ENCODE results near the gene PTBP3.

PTBP3 gene

DNA sequence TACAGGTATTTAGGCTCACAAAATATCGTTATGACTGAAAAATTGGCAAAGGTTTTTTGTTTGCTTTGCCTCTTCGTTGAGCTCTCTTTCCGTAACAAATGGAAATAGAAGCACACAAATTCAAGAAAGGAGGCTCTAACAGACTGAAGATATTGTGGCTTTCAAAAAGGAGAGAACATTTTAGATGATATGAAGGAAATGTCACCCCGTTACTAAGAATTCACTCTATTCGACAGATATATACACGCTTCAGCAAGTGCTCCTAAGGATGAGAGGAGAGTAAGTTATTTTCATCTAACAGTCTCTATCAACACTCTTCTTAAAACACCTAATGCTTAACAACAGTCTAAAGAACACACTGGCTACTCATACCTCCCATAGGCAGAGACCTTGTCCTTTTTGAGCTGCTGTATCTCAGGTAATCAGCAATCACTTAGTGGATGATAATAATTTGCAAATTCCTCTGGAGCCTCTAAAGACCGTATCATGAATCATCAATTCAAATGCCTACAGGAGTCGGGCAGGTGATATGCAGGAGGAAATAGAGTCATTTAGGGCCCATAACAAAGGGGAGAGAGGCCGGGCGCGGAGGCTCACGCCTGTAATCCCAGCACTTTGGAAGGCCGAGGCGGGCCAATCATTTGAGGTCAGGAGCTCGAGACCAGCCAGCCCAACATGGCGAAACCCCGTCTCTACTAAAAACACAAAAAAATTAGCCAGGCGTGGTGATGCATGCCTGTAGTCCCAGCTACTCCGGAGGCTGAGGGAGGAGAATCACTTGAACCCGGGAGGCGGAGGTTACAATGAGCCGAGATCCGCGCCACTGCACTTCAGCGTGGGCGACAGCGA, 45.1 kb upstream of the PTBP3 start:
- Histone ChIP-seq H4K20me1 (ENCODE audit: insufficient read depth, low read length) (no peaks in the 10 kb centered on the region), H3F3A (ENCODE audit: insufficient read depth, low read length) (peaks cover 6% of the 10 kb centered on the region), H3K4me3 (ENCODE audit: low read length) (peak overlapping the region; percentile 99), H3K79me2 (ENCODE audit: low read length) (peaks cover 38% of the 10 kb centered on the region), H3K4me1 (ENCODE audit: low read length) (peaks cover 16% of the 10 kb centered on the region), H2AFZ (ENCODE audit: low read length) (peak overlapping the region; percentile 98), H3K27me3 (replicated peaks; ENCODE audit: insufficient read depth, low read length) (no peaks in the 10 kb centered on the region), H3K27ac (ENCODE audit: low read length) (peak overlapping the region; percentile 95; the same call in 1 of the 2 replicates), H3K4me2 (ENCODE audit: low read depth, low read length) (peak overlapping the region; percentile 75), H3K9me2 (replicated peaks; ENCODE audit: insufficient read depth, low read length) (no peaks in the 10 kb centered on the region), H3K9ac (ENCODE audit: low read length) (peak overlapping the region; percentile 95), H3K36me3 (replicated peaks; ENCODE audit: insufficient read depth, low read length) (no peaks in the 10 kb centered on the region), H3K9me3 (replicated peaks; ENCODE audit: insufficient read depth, low read length) (no peaks in the 10 kb centered on the region)
- DNase-seq, result no peak
- no peak for TF ChIP-seq EZH2 (optimal IDR thresholded peaks at IDR 0.05; ENCODE audit: low read depth, low read length)
- TF ChIP-seq, protein P1, sequence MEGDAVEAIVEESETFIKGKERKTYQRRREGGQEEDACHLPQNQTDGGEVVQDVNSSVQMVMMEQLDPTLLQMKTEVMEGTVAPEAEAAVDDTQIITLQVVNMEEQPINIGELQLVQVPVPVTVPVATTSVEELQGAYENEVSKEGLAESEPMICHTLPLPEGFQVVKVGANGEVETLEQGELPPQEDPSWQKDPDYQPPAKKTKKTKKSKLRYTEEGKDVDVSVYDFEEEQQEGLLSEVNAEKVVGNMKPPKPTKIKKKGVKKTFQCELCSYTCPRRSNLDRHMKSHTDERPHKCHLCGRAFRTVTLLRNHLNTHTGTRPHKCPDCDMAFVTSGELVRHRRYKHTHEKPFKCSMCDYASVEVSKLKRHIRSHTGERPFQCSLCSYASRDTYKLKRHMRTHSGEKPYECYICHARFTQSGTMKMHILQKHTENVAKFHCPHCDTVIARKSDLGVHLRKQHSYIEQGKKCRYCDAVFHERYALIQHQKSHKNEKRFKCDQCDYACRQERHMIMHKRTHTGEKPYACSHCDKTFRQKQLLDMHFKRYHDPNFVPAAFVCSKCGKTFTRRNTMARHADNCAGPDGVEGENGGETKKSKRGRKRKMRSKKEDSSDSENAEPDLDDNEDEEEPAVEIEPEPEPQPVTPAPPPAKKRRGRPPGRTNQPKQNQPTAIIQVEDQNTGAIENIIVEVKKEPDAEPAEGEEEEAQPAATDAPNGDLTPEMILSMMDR (IDR thresholded peaks at IDR 0.05; ENCODE audit: low read length), result no peak

- Histone ChIP-seq H3K27ac (ENCODE audit: low read length) (no peak overlapping the region), H3K9ac (ENCODE audit: low read length) (no peak overlapping the region; the same call in 1 of the 2 replicates), H3K36me3 (replicated peaks; ENCODE audit: insufficient read depth, low read length) (no peaks in the 10 kb centered on the region), H3K9me2 (replicated peaks; ENCODE audit: insufficient read depth, low read length) (no peaks in the 10 kb centered on the region), H3K79me2 (ENCODE audit: low read length) (peaks cover 35% of the 10 kb centered on the region), H3K27me3 (replicated peaks; ENCODE audit: insufficient read depth, low read length) (no peaks in the 10 kb centered on the region), H3K4me1 (ENCODE audit: low read length) (peaks cover 16% of the 10 kb centered on the region), H3K4me2 (ENCODE audit: low read depth, low read length) (peak overlapping the region; percentile 75), H3F3A (ENCODE audit: insufficient read depth, low read length) (peaks cover 6% of the 10 kb centered on the region), H4K20me1 (ENCODE audit: insufficient read depth, low read length) (no peaks in the 10 kb centered on the region), H3K9me3 (replicated peaks; ENCODE audit: insufficient read depth, low read length) (no peaks in the 10 kb centered on the region), H2AFZ (ENCODE audit: low read length) (no peak overlapping the region), H3K4me3 (ENCODE audit: low read length) (peak overlapping the region; percentile 99)
- TF ChIP-seq, protein P1 (IDR thresholded peaks at IDR 0.05; ENCODE audit: low read length), result no peak
- TF ChIP-seq EZH2 (optimal IDR thresholded peaks at IDR 0.05; ENCODE audit: low read depth, low read length) (no peak), EZH2phosphoT487 (IDR thresholded peaks at IDR 0.05; ENCODE audit: low read length) (no peak)
- no peak for DNase-seq
These were observed 44.4 kb upstream of the PTBP3 start for GRCh38 chr9:112377684-112378327.

DNA sequence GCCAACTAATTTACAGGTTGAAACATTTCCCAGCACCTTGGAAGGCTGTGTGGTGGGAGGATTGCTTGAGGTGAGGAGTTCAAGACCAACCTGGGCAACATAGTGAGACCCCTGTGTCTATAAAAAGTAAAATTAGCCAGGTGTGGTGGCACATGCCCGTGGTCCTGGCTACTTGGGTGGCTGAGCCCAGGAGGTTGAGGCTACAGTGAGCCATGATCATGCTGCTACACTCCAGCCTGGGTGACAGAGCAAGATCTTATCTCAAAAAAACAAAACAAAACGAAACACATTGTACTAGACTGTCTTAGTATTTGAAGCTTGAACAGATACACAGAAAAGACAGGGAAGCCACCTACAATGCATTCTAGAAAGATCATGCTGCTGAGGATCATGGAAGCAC, 43.7 kb upstream of the PTBP3 start:
- no peak overlapping the region for H3K27ac ChIP-seq (ENCODE audit: low read length)
- H3K27me3 ChIP-seq (replicated peaks; ENCODE audit: insufficient read depth, low read length), result no peaks in the 10 kb centered on the region
- no peaks in the 10 kb centered on the region for H3K9me3 ChIP-seq (replicated peaks; ENCODE audit: insufficient read depth, low read length)
- TF ChIP-seq EZH2phosphoT487 (IDR thresholded peaks at IDR 0.05; ENCODE audit: low read length), result no peak
- TF ChIP-seq, protein P1 (IDR thresholded peaks at IDR 0.05; ENCODE audit: low read length), result no peak
- no peak for TF ChIP-seq EZH2 (optimal IDR thresholded peaks at IDR 0.05; ENCODE audit: low read depth, low read length)
- no peak overlapping the region for H3K4me3 ChIP-seq (ENCODE audit: low read length)
- H3K36me3 ChIP-seq (replicated peaks; ENCODE audit: insufficient read depth, low read length), result no peaks in the 10 kb centered on the region
- H2AFZ ChIP-seq (ENCODE audit: low read length), result no peak overlapping the region
- H4K20me1 ChIP-seq (ENCODE audit: insufficient read depth, low read length), result no peaks in the 10 kb centered on the region
- H3K9ac ChIP-seq (ENCODE audit: low read length), result no peak overlapping the region
- no peak for DNase-seq
- peaks cover 31% of the 10 kb centered on the region for H3K79me2 ChIP-seq (ENCODE audit: low read length)
- peaks cover 6% of the 10 kb centered on the region for H3F3A ChIP-seq (ENCODE audit: insufficient read depth, low read length)
- H3K4me1 ChIP-seq (ENCODE audit: low read length), result peaks cover 16% of the 10 kb centered on the region
- no peak overlapping the region for H3K4me2 ChIP-seq (ENCODE audit: low read depth, low read length)
- H3K9me2 ChIP-seq (replicated peaks; ENCODE audit: insufficient read depth, low read length), result no peaks in the 10 kb centered on the region

All from MM.1S (cell line).